NCI-H774 (cell line): ENCODE data around the gene GJA5.

Experiments used
- DNase-seq: peaks from one replicate; lab custom pipeline; 2025; lab: John Stamatoyannopoulos, UW

The GJA5 gene

GRCh38 chr1:147760481-147761260 is at the start of gene GJA5:
Gene GJA5 (minus strand): TSS chr1:147760602. CDS start chr1:147759238, 1,364 bp downstream.
- no peak for DNase-seq

- no peak for DNase-seq
Observed at GRCh38 chr1:147809236-147809635, 48.8 kb upstream of the GJA5 start.

- no peak for DNase-seq
Observed at GRCh38 chr1:147808025-147808424, 47.6 kb upstream of the GJA5 start.

DNA sequence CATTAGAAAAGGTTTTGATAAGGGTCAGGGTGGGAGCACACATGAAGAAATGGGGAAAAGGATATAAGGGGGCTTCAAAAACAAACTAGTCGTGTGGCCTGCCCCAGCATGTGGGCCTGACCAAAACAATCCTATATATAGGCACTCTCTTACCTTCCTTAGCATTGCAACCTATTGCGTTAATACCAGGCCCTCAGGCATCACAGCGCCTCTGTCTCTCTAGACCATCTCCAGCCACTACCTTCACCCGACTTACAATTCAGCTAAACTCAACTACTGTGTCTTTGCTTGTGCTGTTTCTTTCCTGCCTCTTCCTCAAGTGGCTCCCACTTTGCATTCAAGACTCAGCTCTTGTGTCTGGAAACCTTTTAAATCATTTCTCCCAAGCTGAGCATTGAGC is 47.0 kb upstream of the GJA5 start:
- no peak for DNase-seq

DNA sequence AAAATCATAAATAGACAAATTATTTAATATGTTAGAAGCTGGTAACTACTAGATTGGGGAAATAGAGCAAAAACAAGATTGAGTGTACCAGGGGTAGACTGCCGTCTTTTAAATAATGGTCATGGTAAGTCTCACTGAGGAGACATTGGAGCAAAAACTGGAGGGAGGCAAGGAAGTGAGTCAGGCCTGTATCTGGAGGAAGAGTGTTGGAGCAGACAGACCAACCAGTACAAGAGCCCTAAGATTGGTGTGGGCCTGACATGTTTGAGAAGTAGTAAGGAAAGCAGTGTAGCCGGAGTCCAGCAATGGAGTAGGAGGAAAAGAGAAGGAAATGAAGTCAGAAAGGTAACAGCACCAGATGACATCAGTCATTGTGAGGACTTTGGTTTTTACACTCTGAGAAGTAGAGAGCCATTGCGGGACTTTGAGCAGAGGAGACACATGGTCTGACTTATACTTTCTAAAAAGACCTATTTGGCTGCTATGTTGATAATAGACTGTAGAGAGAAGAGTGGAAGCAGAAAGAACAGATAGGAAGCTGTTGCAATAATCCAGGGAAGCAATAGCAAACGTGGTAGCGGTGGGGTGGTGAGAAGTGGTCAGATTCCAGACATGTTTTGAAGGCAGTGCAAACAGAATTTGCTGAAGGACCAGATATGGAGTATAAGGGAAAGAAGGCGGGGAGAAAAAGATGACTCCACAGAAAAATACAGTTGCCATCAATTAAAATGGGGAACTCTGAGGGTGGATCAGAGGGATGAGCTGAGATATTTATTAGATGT is 44.7 kb upstream of the GJA5 start:
- no peak for DNase-seq

GRCh38 chr1:147800804-147801203 is 40.4 kb upstream of the GJA5 start:
- no peak for DNase-seq

- no peak for DNase-seq
Observed at GRCh38 chr1:147798731-147799130, 38.3 kb upstream of the GJA5 start.

GRCh38 chr1:147794570-147794969 is 34.2 kb upstream of the GJA5 start:
- DNase-seq: no peak

DNA sequence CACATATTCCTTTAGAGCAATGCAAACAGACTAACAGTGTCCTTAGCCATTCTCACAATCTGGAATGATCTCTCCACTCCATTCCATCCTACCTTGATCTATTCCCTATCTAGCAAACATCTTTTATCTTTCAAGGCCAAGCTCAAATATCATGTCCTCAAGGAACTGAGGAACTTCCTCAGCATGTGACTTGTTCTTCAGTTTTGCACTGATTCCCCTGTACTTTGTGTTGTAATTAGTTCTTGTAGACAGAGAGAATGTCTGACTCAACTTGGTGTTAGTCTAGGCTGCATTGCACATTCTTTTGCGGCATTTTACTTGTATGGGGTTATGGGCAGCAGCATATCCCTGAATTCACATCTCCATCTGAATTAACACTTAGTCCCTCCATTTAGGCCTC is 31.5 kb upstream of the GJA5 start:
- no peak for DNase-seq

- DNase-seq: no peak
Observed at GRCh38 chr1:147787765-147788164, 27.4 kb upstream of the GJA5 start.

DNA sequence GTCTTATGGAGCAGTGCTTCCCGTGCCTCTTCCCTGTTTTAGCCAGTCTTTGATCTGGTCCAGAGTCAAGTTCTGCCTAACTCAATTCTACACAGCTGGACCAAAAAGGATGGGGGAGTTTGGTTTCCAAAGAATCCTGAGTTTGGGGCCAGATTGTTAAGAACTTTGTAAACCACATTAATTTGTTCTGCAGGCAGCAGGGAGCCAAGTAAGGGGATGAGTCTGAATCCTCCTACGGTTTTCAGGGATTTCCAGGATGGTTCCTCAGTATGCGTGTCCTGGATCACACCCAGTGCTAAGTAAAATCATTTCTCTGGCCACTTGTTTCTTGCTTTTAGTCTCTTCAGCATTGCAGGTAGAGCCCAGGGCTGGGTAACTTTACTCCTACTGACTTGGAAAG is 26.1 kb upstream of the GJA5 start:
- DNase-seq: no peak

GRCh38 chr1:147785794-147786506 is 25.5 kb upstream of the GJA5 start:
- DNase-seq: no peak

GRCh38 chr1:147784941-147785340 is 24.5 kb upstream of the GJA5 start:
- DNase-seq: no peak

DNA sequence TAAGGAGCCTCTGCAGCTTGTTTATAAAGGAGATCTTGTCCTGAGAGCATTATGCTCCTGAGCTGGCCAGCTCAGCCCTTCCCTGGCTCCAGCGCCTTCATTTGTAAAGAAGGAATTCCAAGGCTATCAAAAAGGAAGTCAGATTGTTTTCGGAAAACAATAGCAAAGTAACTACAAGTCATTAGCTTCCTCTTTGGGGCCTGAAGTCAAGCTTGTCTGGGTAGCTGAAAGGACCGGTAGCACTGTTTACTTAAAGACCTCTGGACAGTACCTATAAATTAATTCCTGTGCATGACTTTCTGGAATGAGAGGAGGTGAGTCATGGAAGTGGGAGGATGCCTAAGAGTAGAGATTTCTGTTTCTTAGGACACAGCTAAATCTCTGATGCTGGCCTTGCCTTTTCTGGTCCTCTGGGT is 20.7 kb upstream of the GJA5 start:
- no peak for DNase-seq

DNA sequence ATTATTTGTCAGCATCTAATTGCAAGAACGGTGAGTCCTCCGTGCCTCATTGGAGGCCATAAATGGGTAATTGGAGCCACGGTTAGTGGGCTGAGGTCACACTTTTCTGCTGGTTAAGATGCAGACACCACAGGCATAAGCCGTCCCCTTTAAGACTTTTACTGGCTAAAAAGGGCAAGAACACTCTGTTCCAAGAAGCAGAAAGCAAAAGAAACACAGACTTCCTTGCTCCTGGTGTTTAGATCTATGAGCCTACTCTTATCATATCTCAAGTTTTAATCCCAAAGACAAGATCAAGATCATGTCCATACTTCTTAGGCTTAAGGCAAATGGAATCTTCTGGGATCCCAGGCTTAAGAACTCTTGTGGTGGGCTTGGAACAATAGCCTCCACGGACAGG is 17.3 kb upstream of the GJA5 start:
- no peak for DNase-seq

DNA sequence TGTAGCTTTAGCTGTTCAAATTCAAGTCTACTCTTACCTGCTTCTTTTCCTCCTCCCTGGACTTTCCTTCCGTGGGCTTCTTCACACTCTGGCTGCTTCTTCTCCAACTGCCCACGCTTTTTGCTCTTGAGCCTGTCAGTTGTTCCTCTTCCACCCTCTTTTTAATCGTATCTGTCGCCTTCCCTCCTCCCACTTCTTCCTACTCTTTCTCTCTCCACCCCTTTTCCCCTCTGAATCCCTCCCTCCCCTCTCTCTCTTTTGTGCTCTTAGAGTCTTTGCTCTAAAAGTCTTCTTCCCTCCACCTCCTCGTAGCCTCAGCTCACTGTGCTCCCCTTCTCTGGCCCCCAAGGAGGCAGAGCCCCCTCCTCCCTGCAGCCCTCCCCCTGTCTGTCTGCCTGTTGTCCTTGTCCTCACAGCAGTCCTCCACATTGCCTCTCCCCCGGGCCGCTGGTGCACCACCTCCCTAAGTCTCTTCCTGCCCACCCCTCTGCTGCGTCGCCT is 12.9 kb upstream of the GJA5 start:
- DNase-seq: no peak

DNA sequence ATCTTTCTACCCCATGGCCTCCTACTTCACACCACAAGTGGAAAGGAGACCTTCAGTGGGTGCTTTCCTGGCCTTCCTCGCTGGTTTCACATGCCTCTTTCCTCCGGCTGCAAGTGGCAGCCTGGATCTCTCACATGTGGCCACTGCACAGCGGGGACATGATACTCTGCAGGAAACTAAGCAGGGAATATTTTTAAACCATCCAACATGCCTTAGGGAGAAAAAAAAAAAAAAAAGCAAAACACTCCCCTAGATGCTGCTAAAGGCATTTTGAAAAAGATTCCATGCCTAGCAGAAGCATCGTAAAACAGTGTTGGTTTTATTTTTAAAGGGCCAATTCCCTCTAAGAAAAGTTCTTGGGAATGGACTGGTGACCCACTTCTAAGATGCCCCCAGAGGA is 12.2 kb upstream of the GJA5 start:
- no peak for DNase-seq

- DNase-seq: no peak
Observed at GRCh38 chr1:147771226-147772125, 11.1 kb upstream of the GJA5 start.

- DNase-seq: no peak
Observed at GRCh38 chr1:147769106-147769505, 8.7 kb upstream of the GJA5 start.

DNA sequence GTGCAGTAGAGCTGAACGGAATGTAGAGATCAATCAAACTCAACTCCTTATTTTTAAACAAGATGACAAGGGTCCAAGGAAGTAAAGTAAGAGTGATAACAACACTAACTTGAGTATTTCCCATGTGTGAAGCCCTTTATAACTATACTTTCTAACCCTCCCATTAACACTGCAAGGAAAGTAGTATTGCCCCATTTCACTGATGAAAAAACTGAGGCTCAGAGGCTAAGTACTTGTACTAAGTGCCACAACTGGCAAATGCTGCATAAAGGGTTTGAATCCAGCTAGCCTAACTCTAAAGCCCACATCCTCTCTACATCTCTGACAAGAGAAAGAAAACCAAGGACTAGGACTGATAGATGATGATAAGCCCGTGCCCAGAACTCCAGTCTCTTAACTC is 8.2 kb upstream of the GJA5 start:
- DNase-seq: no peak

GRCh38 chr1:147768101-147768500 is 7.7 kb upstream of the GJA5 start:
- no peak for DNase-seq
